Calu3 (cell line): Measurements from ENCODE around the gene COTL1. TPM values are rescaled to one million over a fixed set of nuclear protein-coding genes. Genes with fewer than 3 reads are reported as not detected.

ENCODE experiments used
- BruUV-seq: library from RNA; stranded (reverse); fragments of 400-500 nt; replicated peaks from 2 replicates; lab custom pipeline; 2021; lab: Mats Ljungman, UMichigan
- CTCF ChIA-PET: fragments of 300-600 bp; sonication (Branson Sonifier 250); formaldehyde crosslinking; loops from one replicate; lab custom pipeline; 2022; ENCODE audit warnings: antibody characterized with exemption; lab: Charles Lee
- DNase-seq: peaks from one replicate; pipeline ENCODE4 v3.0.0; 2022
- H3K27ac Mint-ChIP-seq: one replicate; pipeline ENCODE4 v1.8.0; 2022; ENCODE audit warnings: mixed read lengths; ENCODE audit not compliant: unreplicated experiment
- H3K27me3 Mint-ChIP-seq: one replicate; pipeline ENCODE4 v1.8.0; 2022; ENCODE audit warnings: mixed read lengths; ENCODE audit not compliant: unreplicated experiment
- H3K36me3 Mint-ChIP-seq: one replicate; pipeline ENCODE4 v1.8.0; 2022; ENCODE audit warnings: mild to moderate bottlenecking, moderate library complexity, mixed read lengths; ENCODE audit not compliant: insufficient read depth, unreplicated experiment
- H3K4me1 Mint-ChIP-seq: one replicate; pipeline ENCODE4 v1.8.0; 2022; ENCODE audit warnings: mild to moderate bottlenecking, low read depth, mixed read lengths; ENCODE audit not compliant: unreplicated experiment
- H3K4me3 Mint-ChIP-seq: one replicate; pipeline ENCODE4 v1.8.0; 2022; ENCODE audit warnings: mild to moderate bottlenecking, low read depth, moderate library complexity, mixed read lengths; ENCODE audit not compliant: unreplicated experiment
- H3K9me3 Mint-ChIP-seq: one replicate; pipeline ENCODE4 v1.8.0; 2022; ENCODE audit warnings: low read depth, mixed read lengths; ENCODE audit not compliant: unreplicated experiment
- intact Hi-C: fragments of 100-400 bp; cut with micrococcal nuclease; formaldehyde crosslinking; loops from one replicate; pipeline ENCODE4 v1.10.0; 2022; ENCODE audit not compliant: unreplicated experiment
- total RNA-seq: library from RNA; stranded (reverse); gene quantifications from 2 replicates; pipeline ENCODE4 v1.2.3, GENCODE V29; 2022
- TF ChIP-seq, protein P1 (sequence below): fragments of 200-600 bp; IDR thresholded peaks from one replicate; pipeline ENCODE4 v1.8.0; 2022; ENCODE audit warnings: antibody characterized with exemption; ENCODE audit not compliant: unreplicated experiment

The COTL1 gene
- total RNA-seq, 1 experiment from 2014 or later = 343 TPM

- intact Hi-C loops = no loop called here
- no peak for DNase-seq
- BruUV-seq = no TSS peak
- CTCF ChIA-PET = no interaction called here
- Mint-ChIP-seq H3K27me3 (no peaks in the 10 kb centered on the region), H3K9me3 (peaks cover 3% of the 10 kb centered on the region), H3K36me3 (peaks cover 33% of the 10 kb centered on the region), H3K27ac (no peak overlapping the region), H3K4me1 (peaks cover 59% of the 10 kb centered on the region), H3K4me3 (no peak overlapping the region)
- TF ChIP-seq, protein P1, sequence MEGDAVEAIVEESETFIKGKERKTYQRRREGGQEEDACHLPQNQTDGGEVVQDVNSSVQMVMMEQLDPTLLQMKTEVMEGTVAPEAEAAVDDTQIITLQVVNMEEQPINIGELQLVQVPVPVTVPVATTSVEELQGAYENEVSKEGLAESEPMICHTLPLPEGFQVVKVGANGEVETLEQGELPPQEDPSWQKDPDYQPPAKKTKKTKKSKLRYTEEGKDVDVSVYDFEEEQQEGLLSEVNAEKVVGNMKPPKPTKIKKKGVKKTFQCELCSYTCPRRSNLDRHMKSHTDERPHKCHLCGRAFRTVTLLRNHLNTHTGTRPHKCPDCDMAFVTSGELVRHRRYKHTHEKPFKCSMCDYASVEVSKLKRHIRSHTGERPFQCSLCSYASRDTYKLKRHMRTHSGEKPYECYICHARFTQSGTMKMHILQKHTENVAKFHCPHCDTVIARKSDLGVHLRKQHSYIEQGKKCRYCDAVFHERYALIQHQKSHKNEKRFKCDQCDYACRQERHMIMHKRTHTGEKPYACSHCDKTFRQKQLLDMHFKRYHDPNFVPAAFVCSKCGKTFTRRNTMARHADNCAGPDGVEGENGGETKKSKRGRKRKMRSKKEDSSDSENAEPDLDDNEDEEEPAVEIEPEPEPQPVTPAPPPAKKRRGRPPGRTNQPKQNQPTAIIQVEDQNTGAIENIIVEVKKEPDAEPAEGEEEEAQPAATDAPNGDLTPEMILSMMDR = no peak
These were observed 8.2 kb downstream of the COTL1 start for GRCh38 chr16:84609563-84610177.

DNA sequence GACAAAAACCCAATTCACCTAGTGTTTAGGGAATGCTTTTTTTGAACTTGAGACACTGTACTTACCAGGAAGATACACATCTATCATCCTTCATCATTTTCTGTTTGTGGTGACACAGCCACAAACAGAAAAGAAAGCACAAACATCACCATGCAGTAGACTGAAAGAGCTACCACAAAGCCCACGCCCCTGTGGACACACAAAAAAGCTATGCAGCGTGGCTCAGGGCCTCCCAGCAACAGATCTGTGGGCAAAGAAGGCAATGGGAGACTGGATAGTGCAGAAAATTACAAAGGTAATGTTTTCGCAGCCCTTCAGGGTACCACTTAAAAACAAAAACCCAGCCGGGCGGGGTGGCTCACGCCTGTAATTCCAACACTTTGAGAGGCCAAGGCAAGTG, 9.6 kb downstream of the COTL1 start:
- H3K27ac Mint-ChIP-seq = no peak overlapping the region
- H3K4me1 Mint-ChIP-seq = peaks cover 60% of the 10 kb centered on the region
- no peaks in the 10 kb centered on the region for H3K27me3 Mint-ChIP-seq
- no peak overlapping the region for H3K4me3 Mint-ChIP-seq
- peaks cover 28% of the 10 kb centered on the region for H3K36me3 Mint-ChIP-seq
- DNase-seq = no peak
- CTCF ChIA-PET = no interaction called here
- intact Hi-C loops = no loop called here
- peaks cover 3% of the 10 kb centered on the region for H3K9me3 Mint-ChIP-seq
- TF ChIP-seq, protein P1 = no peak
- no TSS peak for BruUV-seq

- Mint-ChIP-seq H3K27ac (no peak overlapping the region), H3K4me1 (peaks cover 62% of the 10 kb centered on the region), H3K36me3 (peaks cover 29% of the 10 kb centered on the region), H3K4me3 (no peak overlapping the region), H3K9me3 (peaks cover 3% of the 10 kb centered on the region), H3K27me3 (no peaks in the 10 kb centered on the region)
- DNase-seq = no peak
- CTCF ChIA-PET = no interaction called here
- BruUV-seq = no TSS peak
- TF ChIP-seq, protein P1 = no peak
- intact Hi-C loops = no loop called here
These were observed 10.2 kb downstream of the COTL1 start for GRCh38 chr16:84607694-84608093.

DNA sequence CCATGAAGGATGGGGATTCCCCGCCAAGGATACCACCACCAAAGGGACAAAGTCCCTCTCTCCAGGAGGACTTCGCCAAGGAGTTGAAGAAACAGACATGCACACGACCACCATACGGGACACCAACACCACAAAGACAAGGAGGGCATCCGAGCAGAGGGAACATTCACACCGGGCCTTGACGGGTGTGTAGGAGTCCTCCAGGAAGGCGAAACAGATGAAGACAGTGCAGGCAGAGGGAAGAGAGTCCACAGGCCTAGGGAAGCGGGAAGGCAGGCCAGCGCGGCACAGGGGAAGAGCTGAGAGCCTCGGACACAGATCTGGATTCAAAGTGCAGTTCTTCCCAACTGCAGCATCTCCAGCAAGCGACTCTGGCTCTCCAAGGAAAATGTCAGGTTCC, 10.8 kb downstream of the COTL1 start:
- intact Hi-C loops = no loop called here
- TF ChIP-seq, protein P1 = no peak
- Mint-ChIP-seq H3K27me3 (no peaks in the 10 kb centered on the region), H3K36me3 (peaks cover 29% of the 10 kb centered on the region), H3K27ac (no peak overlapping the region), H3K9me3 (peaks cover 3% of the 10 kb centered on the region), H3K4me3 (no peak overlapping the region), H3K4me1 (peaks cover 65% of the 10 kb centered on the region)
- DNase-seq = no peak
- CTCF ChIA-PET = no interaction called here
- no TSS peak for BruUV-seq
